HG03039 (cell line): ENCODE results near the gene ACTR3C.

Source experiments
- ATAC-seq: cut with Tn5 transposase; IDR thresholded peaks from one replicate; pipeline ENCODE4 v1.9.1; 2021; ENCODE audit warnings: mild to moderate bottlenecking, moderate library complexity; ENCODE audit not compliant: unreplicated experiment

The ACTR3C gene

GRCh38 chr7:150359622-150360362, 36.4 kb upstream of the ACTR3C start:
- no peak for ATAC-seq

DNA sequence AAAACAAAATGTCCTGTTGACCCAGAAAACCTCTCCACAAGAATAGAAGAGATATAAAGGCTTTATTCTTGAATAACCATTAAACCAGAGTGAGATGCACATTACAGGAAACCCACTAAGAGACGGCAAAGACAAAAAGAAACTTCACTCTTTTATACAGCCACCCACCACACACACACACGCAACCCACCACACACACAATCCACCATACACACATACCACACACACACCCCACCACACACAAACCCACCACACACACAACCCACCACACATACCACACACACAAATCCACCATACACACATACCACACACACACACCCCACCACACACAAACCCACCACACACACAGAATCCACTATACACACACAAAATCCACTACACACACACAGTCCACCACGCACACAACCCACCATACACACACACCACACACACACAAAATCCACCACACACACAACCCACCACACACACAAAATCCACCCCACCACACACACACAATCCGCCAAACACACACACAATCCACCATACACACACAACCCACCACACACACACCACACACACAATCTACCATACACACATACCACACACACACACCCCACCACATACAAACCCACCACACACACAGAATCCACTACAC, 35.8 kb upstream of the ACTR3C start:
- ATAC-seq: no peak

- ATAC-seq: no peak
Observed at GRCh38 chr7:150358433-150358832, 35.1 kb upstream of the ACTR3C start.

- no peak for ATAC-seq
Observed at GRCh38 chr7:150357771-150358427, 34.6 kb upstream of the ACTR3C start.

DNA sequence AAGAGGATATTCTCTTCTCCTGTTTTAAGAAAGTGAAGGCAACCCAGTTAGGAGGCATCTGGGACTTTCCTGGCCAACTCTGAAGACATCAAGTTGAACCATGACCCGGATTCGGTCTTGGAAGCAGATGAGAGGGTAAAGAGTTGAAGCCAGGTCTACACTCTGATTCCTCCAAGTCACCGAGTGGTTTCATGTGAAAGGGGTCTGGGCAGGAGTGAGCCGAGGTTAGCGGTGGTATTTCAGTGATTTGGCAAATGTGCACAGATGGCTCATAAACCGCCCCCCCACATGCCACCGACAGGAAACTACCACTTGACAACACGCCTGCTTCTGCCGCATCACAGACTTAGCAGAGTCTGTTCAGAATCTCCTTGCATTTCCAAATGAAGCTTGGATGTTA, 33.9 kb upstream of the ACTR3C start:
- no peak for ATAC-seq

DNA sequence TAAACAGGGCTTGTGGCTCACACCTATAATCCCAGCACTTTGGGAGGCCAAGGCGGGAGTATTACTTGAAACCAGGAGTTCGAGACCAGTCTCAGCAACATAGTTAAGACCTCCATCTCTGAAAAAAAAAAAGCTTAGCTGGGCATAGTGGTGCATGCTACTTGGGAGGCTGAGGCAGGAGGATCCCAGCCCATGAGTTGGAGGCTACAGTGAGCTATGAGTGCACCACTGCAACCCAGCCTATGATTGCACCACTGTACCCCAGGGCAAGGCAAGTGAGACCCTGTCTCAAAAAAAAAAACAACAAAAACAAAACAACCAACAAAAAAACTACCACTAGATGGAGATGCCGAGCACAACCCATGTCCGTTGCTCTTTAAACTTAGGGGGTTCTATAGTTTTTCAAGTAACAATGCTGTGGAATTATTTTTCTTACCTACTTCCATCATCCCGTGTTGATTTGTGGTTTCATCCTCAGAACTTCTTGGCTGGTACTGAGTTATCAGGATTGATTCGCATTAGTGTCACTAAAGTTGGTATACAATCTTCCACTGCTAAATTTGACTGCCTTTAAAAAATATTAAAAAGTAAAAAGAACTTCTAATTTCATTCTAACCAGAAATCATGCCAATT, 33.0 kb upstream of the ACTR3C start:
- no peak for ATAC-seq

- no peak for ATAC-seq
Observed at GRCh38 chr7:150355666-150356059, 32.3 kb upstream of the ACTR3C start.

- no peak for ATAC-seq
Observed at GRCh38 chr7:150351587-150352194, 28.3 kb upstream of the ACTR3C start.

DNA sequence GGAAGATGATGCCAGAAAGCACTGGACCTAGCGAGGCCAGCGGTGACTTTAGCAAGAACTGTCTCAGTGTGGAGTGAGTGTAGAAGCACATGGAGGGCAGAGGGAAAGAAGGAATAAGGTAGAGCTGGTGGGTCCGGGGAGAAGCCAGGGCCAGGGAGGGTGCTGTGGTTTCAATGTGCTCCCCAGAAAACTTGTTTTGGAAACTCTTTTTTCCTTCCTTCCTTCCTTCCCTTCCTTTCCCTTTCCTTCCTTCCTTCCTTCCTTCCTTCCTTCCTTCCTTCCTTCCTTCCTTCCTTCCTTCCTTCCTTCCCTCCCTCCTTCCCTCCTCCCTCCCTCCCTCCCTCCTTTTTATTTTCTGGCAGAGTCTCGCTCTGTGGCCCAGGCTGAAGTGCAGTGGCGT, 23.6 kb upstream of the ACTR3C start:
- no peak for ATAC-seq

GRCh38 chr7:150345012-150345411, 21.7 kb upstream of the ACTR3C start:
- ATAC-seq: no peak

- ATAC-seq: no peak
Observed at GRCh38 chr7:150344299-150344698, 21.0 kb upstream of the ACTR3C start.

GRCh38 chr7:150343225-150343624, 19.9 kb upstream of the ACTR3C start:
- ATAC-seq: no peak

DNA sequence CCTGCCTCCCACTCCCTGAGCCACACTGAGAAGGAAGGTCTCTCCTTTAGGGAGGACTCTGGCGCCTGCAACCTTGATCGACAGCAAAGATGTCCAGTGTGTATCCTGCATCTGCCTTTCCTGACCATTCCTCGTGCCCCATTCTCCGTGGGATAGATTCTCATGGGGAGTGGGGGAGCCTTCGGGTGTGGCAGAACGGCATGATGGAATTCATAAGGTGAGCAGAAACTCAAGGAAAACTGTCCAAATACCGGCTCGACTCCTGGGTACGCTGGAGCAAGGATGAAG, 18.7 kb upstream of the ACTR3C start:
- no peak for ATAC-seq

DNA sequence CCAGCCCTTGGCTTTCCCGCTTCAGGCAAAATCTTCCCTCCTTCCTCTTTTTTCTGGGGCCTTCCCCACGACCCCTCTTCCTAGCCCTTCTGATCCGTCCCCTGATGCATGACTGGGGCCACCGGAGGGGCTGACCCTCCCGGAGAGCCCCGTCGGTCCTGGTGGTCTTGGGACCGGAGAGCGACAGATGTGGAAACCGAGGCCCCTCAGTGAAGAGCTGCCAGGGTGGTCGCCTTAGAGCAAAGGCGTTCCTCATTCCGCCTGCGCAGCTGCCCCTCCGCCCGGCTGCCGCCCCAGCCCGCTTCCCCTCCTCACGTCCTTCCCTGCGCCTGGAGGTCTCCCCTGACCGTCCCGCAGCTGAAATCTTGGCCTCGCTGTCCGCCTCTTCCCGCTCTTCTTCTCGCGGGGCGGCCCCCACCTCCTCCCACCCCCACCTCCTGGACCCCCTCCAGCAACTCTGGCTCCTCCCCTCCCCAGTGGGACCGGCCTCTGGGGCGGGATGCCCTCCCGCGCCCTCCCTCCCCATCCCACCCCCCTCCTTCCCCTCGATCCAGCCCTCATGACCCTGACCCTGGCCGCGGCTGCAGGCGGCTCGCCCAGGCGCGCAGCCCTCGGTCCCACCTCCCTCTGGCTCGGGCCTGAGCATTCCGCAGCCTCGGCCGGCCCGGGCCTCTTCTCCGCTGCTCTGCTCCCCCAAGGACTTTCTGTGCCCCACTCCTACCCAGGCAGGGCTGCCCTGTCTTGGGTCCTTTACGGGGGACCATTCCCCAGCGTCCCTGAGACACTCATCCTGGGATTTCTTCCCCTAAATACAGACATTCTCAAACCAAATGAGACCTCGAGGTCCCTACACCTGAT, 18.1 kb upstream of the ACTR3C start, which contains the start of gene RARRES2:
RARRES2 (minus strand) TSS at position 367 of the 858 bp plus-strand sequence. CDS start 1,020 bp downstream, outside the sequence.
- ATAC-seq: no peak

DNA sequence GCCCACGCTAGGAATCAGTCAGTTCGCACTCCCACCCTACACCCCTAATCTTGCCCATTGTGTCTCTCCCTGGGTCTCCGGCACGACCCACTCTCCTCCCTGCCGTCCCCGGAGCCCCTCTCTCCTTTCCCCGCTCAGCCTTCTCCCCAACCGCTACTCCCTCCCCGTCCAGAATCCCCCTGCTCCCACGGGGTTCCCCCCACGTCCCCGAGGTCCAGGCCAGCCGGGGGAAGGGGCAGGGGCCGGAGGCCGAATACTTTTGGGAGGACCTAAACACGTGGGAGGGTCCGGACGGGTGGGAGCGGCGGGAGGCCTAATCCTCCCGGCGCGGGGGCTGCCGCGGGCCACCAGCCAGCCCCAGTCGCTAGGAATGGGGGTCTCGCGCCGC, 17.5 kb upstream of the ACTR3C start:
- no peak for ATAC-seq

DNA sequence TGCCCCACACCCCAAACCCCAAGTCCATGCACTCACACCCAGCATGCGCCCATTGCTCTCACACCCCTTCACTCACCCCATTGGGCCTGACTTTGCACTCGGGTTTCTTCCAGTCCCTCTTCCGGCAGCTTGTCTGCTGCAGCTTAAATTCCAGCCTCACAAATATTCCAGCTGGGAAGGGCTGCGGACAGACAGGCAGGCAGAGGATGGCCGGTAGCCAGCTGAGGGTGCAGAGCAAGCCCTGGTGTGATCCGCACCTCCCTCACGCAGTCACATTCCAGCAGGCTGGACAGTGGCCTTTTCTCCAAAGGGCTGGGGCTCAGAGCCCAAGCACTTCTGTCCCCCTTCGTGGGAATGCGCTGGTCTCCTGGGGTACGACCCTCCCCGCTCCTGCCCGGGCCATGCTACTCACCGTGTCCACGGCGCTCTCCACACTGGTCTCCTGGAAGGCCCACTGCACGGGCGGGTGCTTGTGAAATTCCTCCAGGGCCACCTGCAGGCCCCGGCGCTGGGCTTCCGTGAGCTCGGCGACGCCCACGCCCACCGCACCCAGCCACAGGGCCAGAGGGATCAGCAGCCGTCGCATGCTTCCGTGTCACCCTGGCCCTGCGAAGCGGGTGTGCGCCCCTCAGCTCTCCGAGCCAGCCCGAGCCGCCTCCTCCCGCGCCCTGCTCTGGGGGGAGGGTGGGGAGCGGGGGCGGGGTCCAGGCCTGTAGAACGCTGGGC, 16.8 kb upstream of the ACTR3C start:
- no peak for ATAC-seq

DNA sequence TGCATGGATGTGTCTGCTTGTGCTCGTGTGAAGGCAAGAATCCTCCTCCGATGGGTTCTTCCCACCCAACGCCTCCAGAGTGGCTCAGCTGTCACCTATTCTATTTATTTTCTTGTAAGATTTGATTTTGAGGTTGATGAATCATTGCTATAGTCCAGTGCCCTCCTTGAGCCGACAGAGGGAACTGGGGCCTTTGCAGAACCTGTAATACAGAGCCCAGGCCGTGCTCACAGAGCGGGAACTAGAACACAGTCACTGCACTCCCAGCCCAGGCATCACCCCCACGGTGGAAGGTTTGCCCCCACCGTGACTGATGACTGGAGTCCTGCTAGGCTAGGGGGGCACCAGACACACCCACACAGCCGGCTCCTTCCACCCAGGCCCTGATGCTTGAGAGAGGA, 16.1 kb upstream of the ACTR3C start:
- ATAC-seq: no peak

GRCh38 chr7:150338166-150338829, 15.0 kb upstream of the ACTR3C start:
- ATAC-seq: no peak

DNA sequence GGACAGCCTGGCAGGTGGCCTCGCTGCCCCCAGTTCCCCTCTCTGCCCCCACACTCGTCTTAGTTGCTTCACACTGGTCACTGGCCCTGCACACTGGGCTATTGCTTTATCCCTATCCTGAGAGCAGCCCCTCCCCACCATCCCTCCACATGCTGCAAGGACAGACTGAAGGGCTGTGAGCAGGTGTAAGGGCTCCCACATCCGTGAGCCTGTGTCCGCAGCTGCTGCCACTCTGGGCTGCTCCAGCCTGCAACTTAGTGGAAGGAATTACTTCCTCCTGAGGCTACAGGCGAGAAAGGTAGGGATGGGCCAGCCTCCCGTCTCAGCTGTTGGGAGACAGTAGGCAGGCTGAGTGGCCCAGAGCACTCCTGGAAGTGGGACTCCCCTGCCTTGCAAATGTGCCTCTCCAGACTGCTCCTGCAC, 14.3 kb upstream of the ACTR3C start:
- ATAC-seq: no peak
